Measurements from ENCODE around the gene AP3B2. TPM values are rescaled to one million over a fixed set of nuclear protein-coding genes. Genes with fewer than 3 reads are reported as not detected.

AP3B2 gene
- polyA plus RNA-seq, 6 donors from 2014 or later = 0.30 TPM; not detected in 5

Other genes with a start within 250 kb of the AP3B2 start
- 1,000 to 10,000 TPM; 1,169 to 1,691 (median 1,534) TPM for gene RPS17, start 169.4 kb downstream of the AP3B2 start, polyA plus RNA-seq (ENCODE audit: low read depth in 6 of 6)
- under 1 TPM in 2 of 6 donors, not detected in 4; 0.09 to 0.24 TPM for gene CPEB1, start 62.5 kb downstream of the AP3B2 start, polyA plus RNA-seq (ENCODE audit: low read depth in 6 of 6)
- gene FSD2, start 96.2 kb upstream of the AP3B2 start, polyA plus RNA-seq (ENCODE audit: low read depth in 6 of 6) = under 1 TPM in 1 of 6 donors, not detected in 5; 0.05 TPM
- 1 to 10 TPM; 2.2 to 7.3 (median 5.1) TPM for gene WHAMM, start 99.8 kb upstream of the AP3B2 start, polyA plus RNA-seq (ENCODE audit: low read depth in 6 of 6)
- 10 to 100 TPM in 1 of 6 donors, 1 to 10 TPM in 5; 3.0 to 11.6 (median 6.2) TPM for gene HOMER2, start 242.8 kb upstream of the AP3B2 start, polyA plus RNA-seq (ENCODE audit: low read depth in 6 of 6)